WTC11 (cell line): ENCODE data around the gene FREM2. TPM values are rescaled to one million over a fixed set of nuclear protein-coding genes. Genes with fewer than 3 reads are reported as not detected.

Source experiments
- ATAC-seq: fragments of 200-7000 bp; cut with Tn5 transposase; 2 replicates; pipeline ENCODE4 v1.10.0; 2021; ENCODE audit warnings: mild to moderate bottlenecking, moderate library complexity
- CTCF ChIA-PET: fragments of 300-600 bp; sonication (Branson Sonifier 250); formaldehyde crosslinking; loops from one replicate; lab custom pipeline; 2021; ENCODE audit warnings: antibody characterized with exemption; lab: Charles Lee
- POLR2A ChIA-PET: fragments of 350-600 bp; sonication (Branson Sonifier 250); formaldehyde crosslinking; loops from one replicate; lab custom pipeline; 2021; ENCODE audit warnings: antibody characterized with exemption; lab: Charles Lee
- DNase-seq: peaks from one replicate; pipeline ENCODE4 v3.0.0; 2021; ENCODE audit warnings: low spot score
- H3K27ac Mint-ChIP-seq: 2 replicates; pipeline ENCODE4 v1.8.0; 2021; ENCODE audit warnings: mixed read lengths
- H3K27me3 Mint-ChIP-seq: 2 replicates; pipeline ENCODE4 v1.8.0; 2021; ENCODE audit warnings: low read depth, mild to moderate bottlenecking, moderate library complexity, mixed read lengths
- H3K36me3 Mint-ChIP-seq: 2 replicates; pipeline ENCODE4 v1.8.0; 2021; ENCODE audit warnings: mixed read lengths
- H3K4me1 Mint-ChIP-seq: 2 replicates; pipeline ENCODE4 v1.8.0; 2022; ENCODE audit warnings: mixed read lengths
- H3K4me3 Mint-ChIP-seq: 2 replicates; pipeline ENCODE4 v1.8.0; 2021; ENCODE audit warnings: mild to moderate bottlenecking, moderate library complexity, mixed read lengths
- H3K9me3 Mint-ChIP-seq: 2 replicates; pipeline ENCODE4 v1.8.0; 2021; ENCODE audit warnings: mixed read lengths
- CDX4 ChIP-seq: fragments of 250-450 bp; sonication (Bioruptor Pico); IDR thresholded peaks from 2 replicates; pipeline ENCODE4 v1.9.0; 2021; ENCODE audit warnings: moderate library complexity, mild to moderate bottlenecking, inconsistent platforms, borderline replicate concordance
- CTCF ChIP-seq: fragments of 200-600 bp; IDR thresholded peaks from 2 replicates; pipeline ENCODE4 v1.8.0; 2022; ENCODE audit warnings: antibody characterized with exemption
- ELF4 ChIP-seq: sonication (generic); formaldehyde crosslinking; IDR thresholded peaks from 2 replicates; pipeline ENCODE4 v1.8.1; 2022; ENCODE audit warnings: low read depth, mild to moderate bottlenecking, moderate library complexity, missing genetic modification reagents
- ETV6 ChIP-seq: sonication (generic); formaldehyde crosslinking; IDR thresholded peaks from 2 replicates; pipeline ENCODE4 v1.8.1; 2022; ENCODE audit warnings: mild to moderate bottlenecking, missing genetic modification reagents
- FOXJ3 ChIP-seq: sonication (generic); formaldehyde crosslinking; IDR thresholded peaks from 2 replicates; pipeline ENCODE4 v1.9.0; 2021; ENCODE audit warnings: missing genetic modification reagents, mild to moderate bottlenecking, borderline replicate concordance
- GABPB1 ChIP-seq: sonication (generic); formaldehyde crosslinking; IDR thresholded peaks from 2 replicates; pipeline ENCODE4 v1.8.1; 2023; ENCODE audit warnings: mild to moderate bottlenecking, missing genetic modification reagents
- JUN ChIP-seq: sonication (generic); formaldehyde crosslinking; IDR thresholded peaks from 2 replicates; pipeline ENCODE4 v1.8.0; 2023; ENCODE audit warnings: mild to moderate bottlenecking, missing genetic modification reagents
- RORB ChIP-seq: fragments of 250-450 bp; sonication (Bioruptor Pico); IDR thresholded peaks from 2 replicates; pipeline ENCODE4 v1.9.0; 2021; ENCODE audit warnings: mild to moderate bottlenecking
- ZBTB43 ChIP-seq: sonication (generic); formaldehyde crosslinking; IDR thresholded peaks from 2 replicates; pipeline ENCODE4 v1.8.1; 2023; ENCODE audit warnings: mild to moderate bottlenecking, missing genetic modification reagents
- ZNF396 ChIP-seq: fragments of 250-450 bp; sonication (Bioruptor Pico); IDR thresholded peaks from 2 replicates; pipeline ENCODE4 v1.8.0; 2021; ENCODE audit warnings: mild to moderate bottlenecking, moderate library complexity, borderline replicate concordance
- ZNF416 ChIP-seq: fragments of 250-450 bp; sonication (Bioruptor Pico); IDR thresholded peaks from 2 replicates; pipeline ENCODE4 v1.9.0; 2021; ENCODE audit warnings: mild to moderate bottlenecking, inconsistent platforms
- ZNF425 ChIP-seq: fragments of 250-450 bp; sonication (Bioruptor Pico); conservative IDR thresholded peaks from 2 replicates; pipeline ENCODE4 v1.9.0; 2021; ENCODE audit warnings: mild to moderate bottlenecking
- ZNF532 ChIP-seq: fragments of 250-450 bp; sonication (Bioruptor Pico); IDR thresholded peaks from 2 replicates; pipeline ENCODE4 v1.9.0; 2021; ENCODE audit warnings: mild to moderate bottlenecking, borderline replicate concordance
- ZSCAN18 ChIP-seq: fragments of 250-450 bp; sonication (Bioruptor Pico); IDR thresholded peaks from 2 replicates; pipeline ENCODE4 v2.1.2; 2022; ENCODE audit warnings: mild to moderate bottlenecking, moderate library complexity
- total RNA-seq: library from RNA; stranded (reverse); gene quantifications from 3 replicates; pipeline ENCODE4 v1.2.3, GENCODE V29; 2021

The FREM2 gene
- total RNA-seq, 1 experiment from 2014 or later, result 23.7 TPM

GRCh38 chr13:38862443-38862842 is 175.6 kb downstream of the FREM2 start (continued):
- TF ChIP-seq ZNF532 (CRISPR knock-in tag), result no peak
- no peak for TF ChIP-seq ETV6
- TF ChIP-seq CDX4 (CRISPR knock-in tag), result no peak
- TF ChIP-seq RORB (CRISPR knock-in tag), result no peak
- TF ChIP-seq ZSCAN18 (CRISPR knock-in tag), result no peak
- TF ChIP-seq JUN (CRISPR knock-in tag), result no peak
- TF ChIP-seq ZNF425 (CRISPR knock-in tag), result no peak
- TF ChIP-seq ELF4 (CRISPR knock-in tag), result no peak
- TF ChIP-seq, all 79 proteins: peak for 0

- ATAC-seq (no peak), DNase-seq (no peak)
- H3K4me1 Mint-ChIP-seq, result no peaks in the 10 kb centered on the region
- peaks cover 3% of the 10 kb centered on the region; the same call in 1 of the 2 replicates for H3K36me3 Mint-ChIP-seq
- POLR2A ChIA-PET, result no interaction called here
- H3K4me3 Mint-ChIP-seq, result no peak overlapping the region
- H3K27me3 Mint-ChIP-seq, result no peaks in the 10 kb centered on the region
- CTCF ChIA-PET, result no interaction called here
- H3K9me3 Mint-ChIP-seq, result no peaks in the 10 kb centered on the region
- no peak for TF ChIP-seq ZNF532 (CRISPR knock-in tag)
- TF ChIP-seq, all 79 proteins: peak for 0
- H3K27ac Mint-ChIP-seq, result no peak overlapping the region
Observed at GRCh38 chr13:38863536-38863935, 176.7 kb downstream of the FREM2 start.

GRCh38 chr13:38866649-38867048 is 179.8 kb downstream of the FREM2 start:
- Mint-ChIP-seq H3K4me3 (no peak overlapping the region), H3K36me3 (no peaks in the 10 kb centered on the region), H3K27me3 (no peaks in the 10 kb centered on the region), H3K27ac (no peak overlapping the region), H3K4me1 (no peaks in the 10 kb centered on the region), H3K9me3 (no peaks in the 10 kb centered on the region)
- POLR2A ChIA-PET, result interaction anchor here (0.7 kb wide), 1 partner anchor 89 kb away, joined by 5 read pairs; no protein-coding TSS in a partner anchor
- CTCF ChIA-PET, result interaction anchor here (0.7 kb wide), 2 partner anchors 335 to 1577 kb away, joined by 3 to 4 read pairs; no protein-coding TSS in a partner anchor
- no peak for DNase-seq
- ATAC-seq, result no peak
- no peak for TF ChIP-seq CTCF
- no peak for TF ChIP-seq ZNF416 (CRISPR knock-in tag)
- TF ChIP-seq FOXJ3 (CRISPR knock-in tag), result no peak
- TF ChIP-seq GABPB1 (CRISPR knock-in tag), result no peak
- no peak for TF ChIP-seq ZNF396 (CRISPR knock-in tag)
- no peak for TF ChIP-seq ZBTB43
- TF ChIP-seq ZSCAN18 (CRISPR knock-in tag), result no peak
